Panc1 (cell line): Measurements from ENCODE around the gene IFRD1. TPM values are rescaled to one million over a fixed set of nuclear protein-coding genes. Genes with fewer than 3 reads are reported as not detected.

Source experiments
- ATAC-seq: fragments of 200-7000 bp; cut with Tn5 transposase; 2 replicates; pipeline ENCODE4 v1.9.1; 2020; ENCODE audit warnings: mild to moderate bottlenecking, moderate library complexity
- BruUV-seq: library from RNA; stranded (reverse); fragments of 400-500 nt; replicated peaks from 2 replicates; lab custom pipeline; 2021; lab: Mats Ljungman, UMichigan
- CTCF ChIA-PET: fragments of 300-600 bp; sonication (Branson Sonifier 250); formaldehyde crosslinking; loops from one replicate; lab custom pipeline; 2022; ENCODE audit warnings: antibody characterized with exemption; lab: Charles Lee
- POLR2A ChIA-PET: fragments of 300-600 bp; sonication (Branson Sonifier 250); formaldehyde crosslinking; loops from one replicate; lab custom pipeline; 2022; ENCODE audit warnings: antibody characterized with exemption; lab: Charles Lee
- DNase-seq: peaks from one replicate; pipeline ENCODE4 v3.0.0-alpha.2; 2010; ENCODE audit warnings: low read depth, low spot score
- H3K27ac ChIP-seq: 2 replicates; pipeline ENCODE4 v1.5.1; 2011; ENCODE audit warnings: mild to moderate bottlenecking, low read length, inconsistent platforms
- H3K27me3 ChIP-seq: fragments of 200-500 bp; sonication (Bioruptor generic); 2 replicates; pipeline ENCODE4 v1.6.0; 2014; ENCODE audit warnings: low read length, inconsistent platforms; ENCODE audit not compliant: control insufficient read depth, insufficient read depth
- H3K36me3 ChIP-seq: fragments of 200-500 bp; sonication (Bioruptor generic); 2 replicates; pipeline ENCODE4 v1.5.1; 2014; ENCODE audit warnings: inconsistent platforms, mild to moderate bottlenecking, low read length, moderate library complexity; ENCODE audit not compliant: control insufficient read depth, insufficient read depth
- H3K4me1 ChIP-seq: 2 replicates; pipeline ENCODE4 v1.5.1; 2011; ENCODE audit warnings: inconsistent platforms, mild to moderate bottlenecking, low read length, moderate library complexity; ENCODE audit not compliant: control insufficient read depth, insufficient read depth
- H3K4me3 ChIP-seq, 2 experiments: 2 replicates each; pipeline ENCODE4 v1.5.1; 2011 to 2012; ENCODE audit warnings: low read depth in 2 of 2, low read length in 2 of 2, mild to moderate bottlenecking in 2 of 2, inconsistent platforms in 1 of 2, moderate library complexity in 1 of 2
- H3K9me3 ChIP-seq: fragments of 200-500 bp; sonication (Bioruptor generic); 2 replicates; pipeline ENCODE4 v1.5.1; 2014; ENCODE audit warnings: low read depth, mild to moderate bottlenecking, inconsistent platforms, low read length, moderate library complexity; ENCODE audit not compliant: control insufficient read depth, insufficient read depth
- CTCF ChIP-seq: fragments of 450-650 bp; IDR thresholded peaks from 2 replicates; pipeline ENCODE4 v1.5.1; 2017; ENCODE audit warnings: mild to moderate bottlenecking
- REST ChIP-seq, 2 experiments: IDR thresholded peaks; 2 replicates each; pipeline ENCODE4 v1.6.1; 2011 to 2012; ENCODE audit warnings: low read depth in 2 of 2, control low read depth in 1 of 2, low read length in 1 of 2, mild to moderate bottlenecking in 1 of 2, moderate library complexity in 1 of 2; ENCODE audit not compliant: insufficient read depth in 1 of 2
- SIN3A ChIP-seq: IDR thresholded peaks from 2 replicates; pipeline ENCODE4 v1.6.1; 2012; ENCODE audit warnings: low read depth, mild to moderate bottlenecking, low read length, moderate library complexity, borderline replicate concordance; ENCODE audit not compliant: insufficient read depth
- TCF7L2 ChIP-seq: IDR thresholded peaks from 2 replicates; pipeline ENCODE4 v1.6.1; 2011; ENCODE audit warnings: mild to moderate bottlenecking, low read depth, low read length, inconsistent platforms
- in situ Hi-C: cut with HindIII; loops from 2 replicates; pipeline ENCODE4 v1.10.0; 2016; ENCODE audit warnings: low sequenced_read_pairs, low pct_unique_long_range_greater_than_20kb
- intact Hi-C: fragments of 100-400 bp; cut with micrococcal nuclease; formaldehyde crosslinking; loops from one replicate; pipeline ENCODE4 v1.10.0; 2022; ENCODE audit not compliant: unreplicated experiment
- total RNA-seq: library from RNA; stranded (reverse); gene quantifications from one replicate; pipeline ENCODE4 v1.2.1, GENCODE V29; 2021; ENCODE audit not compliant: unreplicated experiment

IFRD1 gene
- total RNA-seq, 1 experiment from 2014 or later: 54.3 TPM

- intact Hi-C loops: no loop called here
- Histone ChIP-seq H3K4me1 (peaks cover 19% of the 10 kb centered on the region), H3K27ac (peak overlapping the region; percentile 93), H3K36me3 (peaks cover 4% of the 10 kb centered on the region), H3K9me3 (no peaks in the 10 kb centered on the region), H3K27me3 (no peaks in the 10 kb centered on the region), H3K4me3 (peak overlapping the region; percentile 94 to 100)
- POLR2A ChIA-PET: interaction anchor here (0.7 kb wide), 1 partner anchor 421 kb away, joined by 3 read pairs; no protein-coding TSS in a partner anchor
- DNase-seq (peak; percentile 96), ATAC-seq (peak; percentile 90)
- BruUV-seq: no TSS peak
- TF ChIP-seq SIN3A (peak; percentile 66), TCF7L2 (no peak), CTCF (no peak), REST (IDR thresholded peaks at IDR 0.05; ENCODE audit: insufficient read depth in 1 of 2, low read depth in 2 of 2, low read length in 1 of 2) (0 out of 4 replicates have a peak, but pooled peaks of 1 of the 2 experiments have one; percentile 32)
- in situ Hi-C loops: no loop called here
- CTCF ChIA-PET: no interaction called here
These were observed 824 bp downstream of the IFRD1 start for GRCh38 chr7:112450807-112451761.

- no TSS peak for BruUV-seq
- Histone ChIP-seq H3K36me3 (peaks cover 16% of the 10 kb centered on the region), H3K27ac (peak overlapping the region; percentile 93), H3K4me1 (peaks cover 19% of the 10 kb centered on the region), H3K27me3 (no peaks in the 10 kb centered on the region), H3K9me3 (no peaks in the 10 kb centered on the region), H3K4me3 (peak overlapping the region; percentile 94 to 100)
- TF ChIP-seq SIN3A: no peak
- TF ChIP-seq CTCF: peak; percentile 25; the same call in 1 of the 2 replicates
- POLR2A ChIA-PET: interaction anchor here (0.6 to 0.7 kb wide), 3 partner anchors 10 to 885 kb away, joined by 3 to 6 read pairs (median 5); no protein-coding TSS in a partner anchor
- in situ Hi-C loops: no loop called here
- DNase-seq: peak; percentile 27
- no peak for ATAC-seq
- CTCF ChIA-PET: no interaction called here
- intact Hi-C loops: no loop called here
These were observed 2.0 kb downstream of the IFRD1 start for GRCh38 chr7:112452102-112452888.
